SK-N-SH (cell line): ENCODE measurements around the gene C2orf92. TPM values are rescaled to one million over a fixed set of nuclear protein-coding genes. Genes with fewer than 3 reads are reported as not detected.

ENCODE experiments used
- CTCF ChIA-PET: fragments of 300-600, 350-600 bp; formaldehyde crosslinking; extraction: SDS; loops from one replicate; lab custom pipeline; 2021; lab: Yijun Ruan, JAX
- POLR2A ChIA-PET: fragments of 350-600 bp; sonication (Branson Sonifier 250); formaldehyde crosslinking; extraction: SDS; loops from one replicate; lab custom pipeline; 2020; ENCODE audit warnings: antibody characterized with exemption, inconsistent platforms; lab: Yijun Ruan, JAX
- DNase-seq: peaks from one replicate; pipeline ENCODE4 v3.0.0; 2012
- H2AFZ ChIP-seq: fragments of 200-600 bp; sonication (generic); 2 replicates; pipeline ENCODE4 v1.8.1; 2016; ENCODE audit warnings: antibody characterized with exemption, mild to moderate bottlenecking, low read depth
- H3F3A ChIP-seq: fragments of 200-600 bp; sonication (generic); replicated peaks from 2 replicates; pipeline ENCODE3; 2016; ENCODE audit warnings: antibody characterized with exemption, mild to moderate bottlenecking; ENCODE audit not compliant: insufficient read depth
- H3K27ac ChIP-seq, 2 experiments: fragments of 200-500 bp in 1 of 2; fragments of 200-600 bp in 1 of 2; sonication (Bioruptor generic) in 1 of 2; sonication (generic), shearing (Covaris generic) in 1 of 2; 2 replicates each; pipeline versions ENCODE4 v1.5.1 to v1.6.1; 2014 to 2016; ENCODE audit warnings: low read depth in 2 of 2, inconsistent platforms in 1 of 2, low read length in 1 of 2, mild to moderate bottlenecking in 1 of 2, mixed read lengths in 1 of 2
- H3K27me3 ChIP-seq: fragments of 200-600 bp; sonication (generic), shearing (Covaris generic); 2 replicates; pipeline ENCODE4 v1.6.1; 2016; ENCODE audit warnings: mixed run types; ENCODE audit not compliant: insufficient read depth
- H3K36me3 ChIP-seq, 2 experiments: fragments of 200-500 bp in 1 of 2; fragments of 200-600 bp in 1 of 2; sonication (Bioruptor generic) in 1 of 2; sonication (generic) in 1 of 2; replicated peaks in 1 of 2; 2 replicates each; pipeline versions ENCODE3 to v1.5.1; 2014 to 2016; ENCODE audit warnings: low read length in 1 of 2, mild to moderate bottlenecking in 1 of 2; ENCODE audit not compliant: insufficient read depth in 2 of 2, control insufficient read depth in 1 of 2
- H3K4me1 ChIP-seq, 2 experiments: fragments of 200-500 bp in 1 of 2; fragments of 200-600 bp in 1 of 2; sonication (Bioruptor generic) in 1 of 2; sonication (generic), shearing (Covaris generic) in 1 of 2; 2 replicates each; pipeline versions ENCODE4 v1.5.1 to v1.6.1; 2014 to 2016; ENCODE audit warnings: low read depth in 1 of 2, low read length in 1 of 2, mixed run types in 1 of 2; ENCODE audit not compliant: insufficient read depth in 2 of 2, control insufficient read depth in 1 of 2
- H3K4me2 ChIP-seq: fragments of 200-600 bp; sonication (generic), shearing (Covaris generic); 2 replicates; pipeline ENCODE4 v1.6.1; 2017; ENCODE audit warnings: mixed run types
- H3K4me3 ChIP-seq, 2 experiments: fragments of 200-500 bp in 1 of 2; fragments of 200-600 bp in 1 of 2; sonication (Bioruptor generic) in 1 of 2; sonication (generic), shearing (Covaris generic) in 1 of 2; 2 replicates each; pipeline versions ENCODE4 v1.5.1 to v1.8.1; 2014 to 2016; ENCODE audit warnings: low read depth in 2 of 2, inconsistent platforms in 1 of 2, low read length in 1 of 2, mild to moderate bottlenecking in 1 of 2, mixed read lengths in 1 of 2, moderate library complexity in 1 of 2
- H3K79me2 ChIP-seq: fragments of 200-600 bp; sonication (generic); 2 replicates; pipeline ENCODE4 v1.8.1; 2017; ENCODE audit warnings: mild to moderate bottlenecking; ENCODE audit not compliant: insufficient read depth
- H3K9ac ChIP-seq: fragments of 200-600 bp; sonication (generic); 2 replicates; pipeline ENCODE4 v1.6.1; 2017; ENCODE audit warnings: mixed run types
- H3K9me2 ChIP-seq: fragments of 200-600 bp; sonication (generic); 2 replicates; pipeline ENCODE4 v1.6.1; 2017; ENCODE audit warnings: mixed run types
- H3K9me3 ChIP-seq: fragments of 200-600 bp; sonication (generic); 2 replicates; pipeline ENCODE4 v1.6.1; 2017; ENCODE audit warnings: mixed run types, mild to moderate bottlenecking, moderate library complexity
- H4K20me1 ChIP-seq: fragments of 200-600 bp; sonication (generic); 2 replicates; pipeline ENCODE4 v1.6.1; 2017; ENCODE audit warnings: mild to moderate bottlenecking, mixed run types; ENCODE audit not compliant: insufficient read depth
- CHD2 ChIP-seq: fragments of 150-350 bp; IDR thresholded peaks from 2 replicates; pipeline ENCODE4 v1.6.1; 2018; ENCODE audit warnings: low read length; ENCODE audit not compliant: partially characterized antibody
- EP300 ChIP-seq, 2 experiments: IDR thresholded peaks; 2 replicates each; pipeline versions ENCODE4 v1.4.0 to v1.6.1; 2012; ENCODE audit warnings: borderline replicate concordance in 1 of 2, low read depth in 1 of 2, low read length in 1 of 2
- EZH2phosphoT487 ChIP-seq: fragments of 200-600 bp; sonication (generic); IDR thresholded peaks from 2 replicates; pipeline ENCODE4 v1.6.1; 2017; ENCODE audit warnings: low read depth, mixed run types, mild to moderate bottlenecking, antibody characterized with exemption, moderate library complexity, borderline replicate concordance
- FOSL2 ChIP-seq: IDR thresholded peaks from 2 replicates; pipeline ENCODE4 v1.4.0; 2012; ENCODE audit warnings: low read depth, mild to moderate bottlenecking, moderate library complexity, borderline replicate concordance
- FOXJ3 ChIP-seq: sonication (generic); formaldehyde crosslinking; IDR thresholded peaks from 2 replicates; pipeline ENCODE4 v1.5.1; 2020; ENCODE audit warnings: mild to moderate bottlenecking, missing genetic modification reagents
- FOXM1 ChIP-seq: IDR thresholded peaks from 2 replicates; pipeline ENCODE4 v1.4.0; 2012; ENCODE audit warnings: low read depth, mild to moderate bottlenecking
- GABPA ChIP-seq: IDR thresholded peaks from 2 replicates; pipeline ENCODE4 v1.4.0; 2012; ENCODE audit warnings: low read depth, mild to moderate bottlenecking
- GATA2 ChIP-seq: sonication (generic); formaldehyde crosslinking; IDR thresholded peaks from 2 replicates; pipeline ENCODE4 v1.5.0; 2020; ENCODE audit warnings: mild to moderate bottlenecking, missing genetic modification reagents
- JUND ChIP-seq: IDR thresholded peaks from 2 replicates; pipeline ENCODE4 v1.4.0; 2012
- MXI1 ChIP-seq: IDR thresholded peaks from 2 replicates; pipeline ENCODE4 v1.6.1; 2012; ENCODE audit warnings: mild to moderate bottlenecking, low read depth, low read length, improper control_type of control experiment
- NFIC ChIP-seq: IDR thresholded peaks from 2 replicates; pipeline ENCODE4 v1.4.0; 2012; ENCODE audit warnings: borderline replicate concordance
- NRF1 ChIP-seq: IDR thresholded peaks from 2 replicates; pipeline ENCODE4 v1.6.1; 2012; ENCODE audit warnings: low read depth, mild to moderate bottlenecking, low read length
- PBX3 ChIP-seq: IDR thresholded peaks from 2 replicates; pipeline ENCODE4; 2012
- POLR2AphosphoS5 ChIP-seq: IDR thresholded peaks from 2 replicates; pipeline ENCODE4 v1.6.1; 2012; ENCODE audit warnings: low read depth, low read length
- RAD21 ChIP-seq: IDR thresholded peaks from 2 replicates; pipeline ENCODE4 v1.6.1; 2012; ENCODE audit warnings: mild to moderate bottlenecking, low read length
- RCOR1 ChIP-seq: fragments of 150-350 bp; IDR thresholded peaks from 2 replicates; pipeline ENCODE4 v1.6.1; 2017; ENCODE audit warnings: antibody characterized with exemption, low read length
- REST ChIP-seq: IDR thresholded peaks from 2 replicates; pipeline ENCODE4 v1.6.1; 2012; ENCODE audit warnings: mild to moderate bottlenecking, low read depth, low read length, moderate library complexity
- RFX5 ChIP-seq: IDR thresholded peaks from 2 replicates; pipeline ENCODE4 v1.6.1; 2012; ENCODE audit warnings: mild to moderate bottlenecking, improper control_type of control experiment, low read length
- SMC3 ChIP-seq: IDR thresholded peaks from 2 replicates; pipeline ENCODE4 v1.6.1; 2012; ENCODE audit warnings: low read depth, low read length, improper control_type of control experiment
- TAF1 ChIP-seq: IDR thresholded peaks from 2 replicates; pipeline ENCODE4 v1.6.1; 2012; ENCODE audit warnings: low read depth, mild to moderate bottlenecking, low read length, moderate library complexity, borderline replicate concordance
- TEAD4 ChIP-seq: IDR thresholded peaks from 2 replicates; pipeline ENCODE4 v1.4.0; 2012; ENCODE audit warnings: mild to moderate bottlenecking, borderline replicate concordance; ENCODE audit not compliant: insufficient read depth
- USF1 ChIP-seq: IDR thresholded peaks from 2 replicates; pipeline ENCODE4 v1.4.0; 2012; ENCODE audit warnings: low read depth, borderline replicate concordance
- YY1 ChIP-seq: IDR thresholded peaks from 2 replicates; pipeline ENCODE4 v1.4.0; 2012; ENCODE audit warnings: low read depth, mild to moderate bottlenecking
- ZBTB33 ChIP-seq: IDR thresholded peaks from 2 replicates; pipeline ENCODE4 v1.4.0; 2012; ENCODE audit warnings: low read depth, borderline replicate concordance
- WGBS: methylation state at CpG from one replicate; pipeline ENCODE4 v1.1.6; 2017; ENCODE audit warnings: low lambda C conversion rate; 5-methylcytosine and 5-hydroxymethylcytosine counted together
- polyA plus RNA-seq, 3 experiments: library from polyadenylated mRNA; depleted of rRNA; stranded (reverse); fragments of >200 nt; gene quantifications; 2 replicates each; pipeline ENCODE4 v1.2.3, GENCODE V29; 2012

C2orf92 gene
- polyA plus RNA-seq, 1 of the 3 experiments (the other 2 are of a cell fraction) = 3.1 TPM

- peak; percentile 78 for DNase-seq
- TF ChIP-seq USF1 = no peak
- TF ChIP-seq CHD2 = peak; percentile 56
- TF ChIP-seq YY1 = peak; percentile 31; the same call in 1 of the 2 replicates
- no peak for TF ChIP-seq FOXJ3 (CRISPR knock-in tag)
- TF ChIP-seq NRF1 = peak; percentile 39
- no peak for TF ChIP-seq POLR2AphosphoS5
- peak; percentile 99 for TF ChIP-seq SMC3
- TF ChIP-seq TAF1 = no peak
- no peak for TF ChIP-seq GATA2 (CRISPR knock-in tag)
- no peak for TF ChIP-seq ZBTB33
- no peak for TF ChIP-seq RCOR1
- peak; percentile 68 for TF ChIP-seq PBX3
- no peak for TF ChIP-seq JUND
- TF ChIP-seq RAD21 = peak; percentile 99
- no peak for TF ChIP-seq TEAD4
- TF ChIP-seq MXI1 = peak; percentile 62; the same call in 1 of the 2 replicates
- TF ChIP-seq EP300 (IDR thresholded peaks at IDR 0.05; ENCODE audit: borderline replicate concordance in 1 of 2, low read depth in 1 of 2, low read length in 1 of 2) = no peak
- TF ChIP-seq EZH2phosphoT487 = no peak
- TF ChIP-seq REST = no peak
- no peak for TF ChIP-seq NFIC
- no peak for TF ChIP-seq FOXM1
- TF ChIP-seq GABPA = no peak
- no peak for TF ChIP-seq FOSL2
- TF ChIP-seq RFX5 = no peak
Observed at GRCh38 chr2:97697252-97698235, 28.0 kb downstream of the C2orf92 start.

More at GRCh38 chr2:97697252-97698235, 28.0 kb downstream of the C2orf92 start:
- Histone ChIP-seq H3K36me3 (no peaks in the 10 kb centered on the region), H4K20me1 (no peaks in the 10 kb centered on the region), H3K9ac (no peak overlapping the region), H3K27ac (no peak overlapping the region), H3K27me3 (no peaks in the 10 kb centered on the region), H3K9me3 (no peaks in the 10 kb centered on the region), H2AFZ (no peak overlapping the region; the same call in 1 of the 2 replicates), H3K4me1 (no peaks in the 10 kb centered on the region; a peak in 1 of 4 replicates), H3K4me3 (peak overlapping the region in 1 of 2 experiments; percentile 33; a peak in 1 of 4 replicates), H3K9me2 (no peaks in the 10 kb centered on the region), H3F3A (no peaks in the 10 kb centered on the region), H3K79me2 (no peaks in the 10 kb centered on the region), H3K4me2 (no peak overlapping the region)
- POLR2A ChIA-PET = interaction anchor here (2.8 kb wide), 1 partner anchor 107 kb away, joined by 10 read pairs; no protein-coding TSS in a partner anchor
- CTCF ChIA-PET = interaction anchor here (0.6 to 6.4 kb wide), 29 partner anchors 12 to 906 kb away, joined by 3 to 163 read pairs (median 3); partner anchors contain the start of genes ACTR1B, ANKRD36B, C2orf92 and COX5B
- 23% methylated on average over 13 of the region's 14 CpGs for WGBS
